HCT116 (cell line): ENCODE results near the gene AHI1. TPM values are rescaled to one million over a fixed set of nuclear protein-coding genes. Genes with fewer than 3 reads are reported as not detected.

Source experiments
- ATAC-seq: fragments of 200-7000 bp; cut with Tn5 transposase; 2 replicates; pipeline ENCODE4 v1.9.1; 2020; ENCODE audit warnings: mild to moderate bottlenecking, moderate library complexity
- BruUV-seq: library from RNA; stranded (reverse); fragments of 400-500 nt; replicated peaks from 2 replicates; lab custom pipeline; 2021; lab: Mats Ljungman, UMichigan
- CTCF ChIA-PET: fragments of 300-600 bp; sonication (Branson Sonifier 250); formaldehyde crosslinking; loops from one replicate; lab custom pipeline; 2021; ENCODE audit warnings: antibody characterized with exemption; lab: Charles Lee
- POLR2A ChIA-PET: fragments of 300-600, 350-600 bp; sonication (Branson Sonifier 250); formaldehyde crosslinking; loops from one replicate; lab custom pipeline; 2021; ENCODE audit warnings: antibody characterized with exemption; lab: Charles Lee
- RAD21 ChIA-PET, 2 experiments: fragments of 300-600 bp; sonication (Branson Sonifier 250); formaldehyde crosslinking; loops; one replicate each; lab custom pipeline; 2023; ENCODE audit warnings: low total read pairs in 2 of 2; ENCODE audit not compliant: uncharacterized antibody in 2 of 2, unreplicated experiment in 2 of 2, low non-redundant PET in 1 of 2; lab: Charles Lee
- DNase-seq: peaks from one replicate; pipeline ENCODE4 v3.0.0-alpha.2; 2010; ENCODE audit warnings: low read depth, low spot score
- H2AFZ ChIP-seq: fragments of 200-600 bp; shearing (Covaris generic), sonication (generic); 2 replicates; pipeline ENCODE4 v1.6.1; 2017; ENCODE audit warnings: low read depth, mixed run types, mixed read lengths, antibody characterized with exemption, low read length; ENCODE audit not compliant: poor library complexity, severe bottlenecking
- H3K27ac ChIP-seq: 2 replicates; pipeline ENCODE4 v1.5.1; 2012; ENCODE audit warnings: low read depth, low read length
- H3K27me3 ChIP-seq: fragments of 200-600 bp; sonication (generic); 2 replicates; pipeline ENCODE4 v1.6.1; 2016; ENCODE audit warnings: mixed run types, low read length, mixed read lengths; ENCODE audit not compliant: insufficient read depth
- H3K36me3 ChIP-seq, 2 experiments: fragments of 200-500 bp in 1 of 2; fragments of 200-600 bp in 1 of 2; sonication (Bioruptor generic) in 1 of 2; sonication (generic) in 1 of 2; 2 replicates each; pipeline versions ENCODE4 v1.5.1 to v1.6.1; 2014 to 2016; ENCODE audit warnings: low read length in 2 of 2, inconsistent platforms in 1 of 2, mixed read lengths in 1 of 2, mixed run types in 1 of 2; ENCODE audit not compliant: insufficient read depth in 2 of 2, control insufficient read depth in 1 of 2
- H3K4me1 ChIP-seq, 2 experiments: fragments of 200-600 bp in 1 of 2; sonication (generic) in 1 of 2; 2 replicates each; pipeline versions ENCODE4 v1.5.1 to v1.6.1; 2012 to 2017; ENCODE audit warnings: low read length in 2 of 2, inconsistent platforms in 1 of 2, mild to moderate bottlenecking in 1 of 2, mixed read lengths in 1 of 2, mixed run types in 1 of 2, moderate library complexity in 1 of 2; ENCODE audit not compliant: insufficient read depth in 2 of 2, control insufficient read depth in 1 of 2
- H3K4me2 ChIP-seq: fragments of 200-600 bp; sonication (generic); 2 replicates; pipeline ENCODE4 v1.6.1; 2017; ENCODE audit warnings: mixed run types, low read length, mixed read lengths
- H3K4me3 ChIP-seq, 2 experiments: fragments of 200-600 bp in 1 of 2; sonication (generic) in 1 of 2; replicated peaks in 1 of 2; 2 replicates each; pipeline ENCODE4 v1.5.1; 2011 to 2016; ENCODE audit warnings: low read length in 2 of 2, control low read depth in 1 of 2, low read depth in 1 of 2, mild to moderate bottlenecking in 1 of 2, mixed read lengths in 1 of 2, mixed run types in 1 of 2
- H3K79me2 ChIP-seq: fragments of 200-600 bp; sonication (generic); 2 replicates; pipeline ENCODE4 v1.6.1; 2017; ENCODE audit warnings: mild to moderate bottlenecking, mixed run types, low read length, moderate library complexity, mixed read lengths; ENCODE audit not compliant: insufficient read depth
- H3K9ac ChIP-seq: fragments of 200-600 bp; sonication (generic); 2 replicates; pipeline ENCODE4 v1.6.1; 2016; ENCODE audit warnings: low read length, mixed read lengths
- H3K9me2 ChIP-seq: fragments of 200-600 bp; sonication (generic), shearing (Covaris generic); 2 replicates; pipeline ENCODE4 v1.6.1; 2017; ENCODE audit warnings: mixed run types, mild to moderate bottlenecking, moderate library complexity; ENCODE audit not compliant: insufficient read depth
- H3K9me3 ChIP-seq, 2 experiments: fragments of 200-500 bp in 1 of 2; fragments of 200-600 bp in 1 of 2; sonication (Bioruptor generic) in 1 of 2; sonication (generic) in 1 of 2; 2 replicates each; pipeline ENCODE4 v1.6.1; 2014 to 2017; ENCODE audit warnings: low read length in 2 of 2, mixed read lengths in 2 of 2, inconsistent platforms in 1 of 2, low read depth in 1 of 2, mild to moderate bottlenecking in 1 of 2, mixed run types in 1 of 2, moderate library complexity in 1 of 2; ENCODE audit not compliant: control insufficient read depth in 1 of 2, insufficient read depth in 1 of 2
- H4K20me1 ChIP-seq: fragments of 200-600 bp; sonication (generic), shearing (Covaris generic); 2 replicates; pipeline ENCODE4 v1.6.1; 2017; ENCODE audit warnings: mixed run types, mild to moderate bottlenecking, moderate library complexity; ENCODE audit not compliant: insufficient read depth
- CBX3 ChIP-seq: IDR thresholded peaks from 2 replicates; pipeline ENCODE4 v1.6.1; 2012; ENCODE audit warnings: low read depth
- CEBPB ChIP-seq: IDR thresholded peaks from 2 replicates; pipeline ENCODE4 v1.6.1; 2012; ENCODE audit warnings: low read depth
- EGR1 ChIP-seq: IDR thresholded peaks from 2 replicates; pipeline ENCODE4 v1.6.1; 2012; ENCODE audit warnings: low read depth
- ELF1 ChIP-seq: IDR thresholded peaks from 2 replicates; pipeline ENCODE4 v1.6.1; 2012; ENCODE audit warnings: low read depth, borderline replicate concordance
- EZH2 ChIP-seq: fragments of 200-600 bp; sonication (generic); IDR thresholded peaks from 2 replicates; pipeline ENCODE4 v1.6.1; 2017; ENCODE audit warnings: antibody characterized with exemption, mixed run types
- EZH2phosphoT487 ChIP-seq: fragments of 200-600 bp; IDR thresholded peaks from 2 replicates; pipeline ENCODE4 v1.6.1; 2018; ENCODE audit warnings: antibody characterized with exemption, borderline replicate concordance
- FOSL1 ChIP-seq: IDR thresholded peaks from 2 replicates; pipeline ENCODE4 v1.6.1; 2012; ENCODE audit warnings: low read depth
- JUND ChIP-seq: IDR thresholded peaks from 2 replicates; pipeline ENCODE4 v1.6.1; 2012
- POLR2AphosphoS5 ChIP-seq: IDR thresholded peaks from 2 replicates; pipeline ENCODE4 v1.6.1; 2011; ENCODE audit warnings: mild to moderate bottlenecking, low read depth, low read length, moderate library complexity
- RAD21 ChIP-seq: IDR thresholded peaks from 2 replicates; pipeline ENCODE4 v1.6.1; 2012; ENCODE audit warnings: low read depth, mild to moderate bottlenecking
- SIN3A ChIP-seq: IDR thresholded peaks from 2 replicates; pipeline ENCODE4 v1.6.1; 2012; ENCODE audit warnings: low read depth
- SP1 ChIP-seq: IDR thresholded peaks from 2 replicates; pipeline ENCODE4 v1.6.1; 2012; ENCODE audit warnings: low read depth
- TCF7L2 ChIP-seq: IDR thresholded peaks from 2 replicates; pipeline ENCODE4 v1.7.0; 2011; ENCODE audit warnings: borderline replicate concordance, inconsistent platforms; ENCODE audit not compliant: insufficient read depth, insufficient read length; ENCODE audit errors: extremely low read depth
- YY1 ChIP-seq: IDR thresholded peaks from 2 replicates; pipeline ENCODE4 v1.6.1; 2011; ENCODE audit warnings: low read length, low read depth, moderate library complexity, mild to moderate bottlenecking; ENCODE audit not compliant: insufficient replicate concordance; ENCODE audit errors: extremely low read depth
- ZFX ChIP-seq: fragments of 450-650 bp; IDR thresholded peaks from 2 replicates; pipeline ENCODE4 v1.6.1; 2017
- intact Hi-C: fragments of 100-400 bp; cut with micrococcal nuclease; formaldehyde crosslinking; loops from 2 replicates; pipeline ENCODE4 v1.10.0; 2022
- total RNA-seq: library from RNA; stranded (reverse); gene quantifications from one replicate; pipeline ENCODE4 v1.2.1, GENCODE V29; 2021; ENCODE audit not compliant: unreplicated experiment
- TF ChIP-seq, protein P1 (sequence below): IDR thresholded peaks from 2 replicates; pipeline ENCODE4 v1.6.1; 2011; ENCODE audit warnings: mild to moderate bottlenecking, low read length, moderate library complexity; ENCODE audit not compliant: insufficient replicate concordance; ENCODE audit errors: extremely low read depth
- TF ChIP-seq, protein P2 (sequence below): IDR thresholded peaks from 2 replicates; pipeline ENCODE4 v1.6.1; 2012
- TF ChIP-seq, protein P3 (sequence below), 3 experiments: fragments of 200-600 bp in 1 of 3; sonication (generic) in 1 of 3; IDR thresholded peaks in 2 of 3; conservative IDR thresholded peaks in 1 of 3; 2 replicates each; pipeline ENCODE4 v1.5.1; 2012 to 2017; ENCODE audit warnings: low read depth in 2 of 3, low read length in 2 of 3, antibody characterized with exemption in 1 of 3, borderline replicate concordance in 1 of 3, control low read depth in 1 of 3, mild to moderate bottlenecking in 1 of 3, mixed read lengths in 1 of 3, mixed run types in 1 of 3, moderate library complexity in 1 of 3; ENCODE audit not compliant: insufficient read depth in 1 of 3

Gene AHI1
- total RNA-seq, 1 experiment from 2014 or later = 29.6 TPM

DNA sequence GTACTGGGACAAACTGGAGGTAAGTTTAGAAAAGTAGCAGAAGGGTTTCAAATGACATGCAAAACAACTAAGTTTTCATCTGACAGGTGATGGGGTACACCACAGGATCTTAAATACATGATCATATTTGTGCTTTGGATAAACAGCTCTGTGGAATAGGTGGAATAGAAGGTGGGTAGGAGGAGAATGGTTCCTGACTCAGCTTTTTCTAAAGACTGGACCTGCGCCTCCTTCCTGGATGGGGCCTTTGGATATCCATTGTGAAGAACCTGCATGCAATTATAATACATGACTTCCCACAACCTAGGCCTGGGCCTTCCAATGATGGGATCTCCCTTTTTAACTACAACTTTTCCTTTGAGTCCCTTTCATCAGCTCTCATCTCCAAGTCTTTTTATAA lies 145.9 kb downstream of the AHI1 start:
- ChIA-PET RAD21 (no interaction called here), POLR2A (no interaction called here), CTCF (interaction anchor here (1.0 kb wide), 1 partner anchor 168 kb away, joined by 3 read pairs; no protein-coding TSS in a partner anchor)
- Histone ChIP-seq H2AFZ (no peak overlapping the region), H3K4me1 (no peaks in the 10 kb centered on the region), H3K36me3 (no peaks in the 10 kb centered on the region), H3K9ac (no peak overlapping the region), H3K27ac (no peak overlapping the region), H3K4me3 (no peak overlapping the region), H3K9me2 (no peaks in the 10 kb centered on the region), H4K20me1 (no peaks in the 10 kb centered on the region), H3K79me2 (no peaks in the 10 kb centered on the region), H3K27me3 (no peaks in the 10 kb centered on the region), H3K4me2 (no peak overlapping the region), H3K9me3 (no peaks in the 10 kb centered on the region)
- no TSS peak for BruUV-seq
- no peak for ATAC-seq
- TF ChIP-seq FOSL1 (no peak), YY1 (no peak), EZH2phosphoT487 (no peak), POLR2AphosphoS5 (no peak), SP1 (no peak), CBX3 (no peak)
- TF ChIP-seq, protein P1, sequence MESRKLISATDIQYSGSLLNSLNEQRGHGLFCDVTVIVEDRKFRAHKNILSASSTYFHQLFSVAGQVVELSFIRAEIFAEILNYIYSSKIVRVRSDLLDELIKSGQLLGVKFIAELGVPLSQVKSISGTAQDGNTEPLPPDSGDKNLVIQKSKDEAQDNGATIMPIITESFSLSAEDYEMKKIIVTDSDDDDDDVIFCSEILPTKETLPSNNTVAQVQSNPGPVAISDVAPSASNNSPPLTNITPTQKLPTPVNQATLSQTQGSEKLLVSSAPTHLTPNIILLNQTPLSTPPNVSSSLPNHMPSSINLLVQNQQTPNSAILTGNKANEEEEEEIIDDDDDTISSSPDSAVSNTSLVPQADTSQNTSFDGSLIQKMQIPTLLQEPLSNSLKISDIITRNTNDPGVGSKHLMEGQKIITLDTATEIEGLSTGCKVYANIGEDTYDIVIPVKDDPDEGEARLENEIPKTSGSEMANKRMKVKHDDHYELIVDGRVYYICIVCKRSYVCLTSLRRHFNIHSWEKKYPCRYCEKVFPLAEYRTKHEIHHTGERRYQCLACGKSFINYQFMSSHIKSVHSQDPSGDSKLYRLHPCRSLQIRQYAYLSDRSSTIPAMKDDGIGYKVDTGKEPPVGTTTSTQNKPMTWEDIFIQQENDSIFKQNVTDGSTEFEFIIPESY = no peak
- TF ChIP-seq, protein P2, sequence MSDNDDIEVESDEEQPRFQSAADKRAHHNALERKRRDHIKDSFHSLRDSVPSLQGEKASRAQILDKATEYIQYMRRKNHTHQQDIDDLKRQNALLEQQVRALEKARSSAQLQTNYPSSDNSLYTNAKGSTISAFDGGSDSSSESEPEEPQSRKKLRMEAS = no peak
- intact Hi-C loops = no loop called here
- DNase-seq = no peak

DNA sequence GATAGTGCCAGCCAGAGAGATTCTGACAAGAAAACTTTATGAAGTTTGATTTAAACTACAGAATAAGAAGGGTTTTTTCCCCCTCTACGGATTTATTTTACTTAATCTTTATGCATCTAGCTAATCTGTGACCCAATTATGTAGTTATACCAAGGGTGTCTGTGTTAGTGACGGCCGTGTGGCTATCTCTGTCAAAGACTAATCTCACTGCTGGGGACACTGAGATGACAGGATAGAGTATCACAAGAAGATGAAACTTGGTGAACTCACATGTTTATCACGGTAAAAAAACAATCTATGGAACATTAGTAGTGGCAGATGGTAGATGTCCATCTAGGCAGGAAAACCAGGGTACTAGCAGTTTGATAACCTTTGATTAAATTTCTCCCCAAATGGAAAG lies 149.7 kb downstream of the AHI1 start:
- Histone ChIP-seq H3K4me3 (no peak overlapping the region), H3K27me3 (no peaks in the 10 kb centered on the region), H2AFZ (no peak overlapping the region), H3K4me2 (no peak overlapping the region), H3K9ac (no peak overlapping the region), H3K27ac (no peak overlapping the region), H3K79me2 (no peaks in the 10 kb centered on the region), H4K20me1 (no peaks in the 10 kb centered on the region), H3K36me3 (no peaks in the 10 kb centered on the region), H3K9me3 (no peaks in the 10 kb centered on the region), H3K4me1 (no peaks in the 10 kb centered on the region), H3K9me2 (no peaks in the 10 kb centered on the region)
- intact Hi-C loops = no loop called here
- ChIA-PET RAD21 (no interaction called here), CTCF (no interaction called here), POLR2A (no interaction called here)
- no TSS peak for BruUV-seq
- ATAC-seq (no peak), DNase-seq (no peak)
- no peak for TF ChIP-seq FOSL1
- TF ChIP-seq CBX3 = no peak
- no peak for TF ChIP-seq RAD21
- TF ChIP-seq, protein P2 = no peak
- TF ChIP-seq EGR1 = no peak
- no peak for TF ChIP-seq SIN3A
- no peak for TF ChIP-seq ELF1
- no peak for TF ChIP-seq ZFX
- TF ChIP-seq SP1 = no peak
- no peak for TF ChIP-seq TCF7L2
- no peak for TF ChIP-seq POLR2AphosphoS5
- TF ChIP-seq CEBPB = no peak
- no peak for TF ChIP-seq EZH2
- TF ChIP-seq, protein P3, sequence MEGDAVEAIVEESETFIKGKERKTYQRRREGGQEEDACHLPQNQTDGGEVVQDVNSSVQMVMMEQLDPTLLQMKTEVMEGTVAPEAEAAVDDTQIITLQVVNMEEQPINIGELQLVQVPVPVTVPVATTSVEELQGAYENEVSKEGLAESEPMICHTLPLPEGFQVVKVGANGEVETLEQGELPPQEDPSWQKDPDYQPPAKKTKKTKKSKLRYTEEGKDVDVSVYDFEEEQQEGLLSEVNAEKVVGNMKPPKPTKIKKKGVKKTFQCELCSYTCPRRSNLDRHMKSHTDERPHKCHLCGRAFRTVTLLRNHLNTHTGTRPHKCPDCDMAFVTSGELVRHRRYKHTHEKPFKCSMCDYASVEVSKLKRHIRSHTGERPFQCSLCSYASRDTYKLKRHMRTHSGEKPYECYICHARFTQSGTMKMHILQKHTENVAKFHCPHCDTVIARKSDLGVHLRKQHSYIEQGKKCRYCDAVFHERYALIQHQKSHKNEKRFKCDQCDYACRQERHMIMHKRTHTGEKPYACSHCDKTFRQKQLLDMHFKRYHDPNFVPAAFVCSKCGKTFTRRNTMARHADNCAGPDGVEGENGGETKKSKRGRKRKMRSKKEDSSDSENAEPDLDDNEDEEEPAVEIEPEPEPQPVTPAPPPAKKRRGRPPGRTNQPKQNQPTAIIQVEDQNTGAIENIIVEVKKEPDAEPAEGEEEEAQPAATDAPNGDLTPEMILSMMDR (IDR thresholded peaks at IDR 0.05 in 2 of 3, conservative IDR thresholded peaks at IDR 0.05 in 1 of 3; ENCODE audit: borderline replicate concordance in 1 of 3, insufficient read depth in 1 of 3, low read depth in 2 of 3, low read length in 2 of 3) = no peak
- no peak for TF ChIP-seq JUND
